ENCODE data around the gene CYP4F22.
A peak's percentile ranks its signal among the peaks of the same experiment; 100 is the strongest.
"Not testable (repeated sequence)": the region's sequence is repeated elsewhere in the genome, so short reads cannot be mapped to it uniquely, and the experiment has no call there.

CYP4F22 gene

GRCh38 chr19:15495151-15495550 is 13.2 kb upstream of the CYP4F22 start:
- no peak for DNase-seq (ENCODE audit: low read depth)

GRCh38 chr19:15498156-15498858 is 10.0 kb upstream of the CYP4F22 start:
- no peak for DNase-seq (ENCODE audit: low read depth)

DNA sequence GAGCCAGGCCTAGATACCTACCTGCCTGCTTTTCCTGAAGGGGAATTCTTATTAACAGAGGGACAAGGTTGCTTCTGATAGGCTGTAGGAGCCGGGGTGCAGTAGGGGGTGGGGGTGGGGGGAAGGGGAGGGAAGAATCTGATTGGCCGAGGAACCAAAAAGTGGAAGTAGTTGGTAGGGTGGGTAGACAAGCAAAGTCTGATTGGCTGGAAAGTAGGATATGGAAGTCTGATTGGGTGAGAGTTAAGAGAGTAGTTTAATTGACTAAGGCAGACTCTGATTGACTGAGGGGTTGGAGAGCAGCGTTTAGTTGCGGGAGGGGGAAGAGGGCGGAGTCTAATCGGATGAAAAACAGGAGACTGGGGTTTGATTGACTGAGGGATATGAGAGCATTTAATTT is 9.4 kb upstream of the CYP4F22 start:
- DNase-seq (ENCODE audit: low read depth): no peak

- no peak for DNase-seq (ENCODE audit: low read depth)
Measured at GRCh38 chr19:15501596-15501995, 6.7 kb upstream of the CYP4F22 start.

- no peak for DNase-seq (ENCODE audit: low read depth)
Measured at GRCh38 chr19:15502264-15502663, 6.1 kb upstream of the CYP4F22 start.

- DNase-seq (ENCODE audit: low read depth): no peak
Measured at GRCh38 chr19:15506074-15506571, 2.2 kb upstream of the CYP4F22 start.

DNA sequence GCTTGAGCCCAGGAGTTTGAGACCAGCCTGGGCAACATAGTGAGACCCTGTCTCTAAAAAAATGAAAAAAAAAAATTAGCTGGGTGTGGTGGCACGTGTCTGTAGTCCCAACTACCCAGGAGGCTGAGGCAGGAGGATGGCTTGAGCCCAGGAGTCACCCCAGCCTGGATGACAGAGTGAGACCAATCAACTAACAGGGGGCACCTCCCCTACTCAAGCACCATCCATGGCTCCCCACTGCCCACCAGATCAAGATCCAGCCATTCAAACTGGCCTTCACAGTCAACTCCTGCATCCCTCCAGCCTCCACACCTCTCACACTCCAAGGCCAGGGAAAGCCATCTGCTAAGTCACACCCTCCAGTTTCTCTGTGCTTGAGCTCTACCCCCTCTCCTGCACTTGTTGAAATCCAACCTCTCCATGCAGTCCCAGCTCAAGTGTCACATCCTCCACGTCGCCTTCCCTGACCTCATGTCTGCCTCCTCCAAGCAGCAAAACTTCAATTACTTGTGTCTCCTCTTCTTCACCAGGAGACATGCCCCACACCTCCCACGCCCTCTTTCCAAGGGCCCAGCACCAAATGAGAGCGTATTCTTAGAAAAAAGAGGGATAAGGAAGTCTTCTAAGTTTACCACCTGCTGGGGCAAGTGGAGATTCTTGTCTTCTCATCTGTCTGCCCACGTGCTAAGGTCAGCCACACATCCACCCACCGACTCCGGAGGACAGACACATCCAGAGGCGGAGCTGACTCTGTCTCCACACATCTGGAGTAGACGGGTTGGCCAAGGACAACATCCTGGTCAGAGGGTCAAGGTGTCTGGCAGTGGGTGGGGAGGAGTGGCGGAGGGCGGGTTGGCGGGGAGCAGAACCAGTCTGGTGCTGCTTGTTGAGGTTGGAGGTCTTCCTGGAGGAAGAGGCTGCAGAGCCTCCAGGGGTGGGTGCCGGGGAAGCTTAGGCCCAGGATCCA is 974 bp upstream of the CYP4F22 start:
- DNase-seq (ENCODE audit: low read depth): no peak

DNA sequence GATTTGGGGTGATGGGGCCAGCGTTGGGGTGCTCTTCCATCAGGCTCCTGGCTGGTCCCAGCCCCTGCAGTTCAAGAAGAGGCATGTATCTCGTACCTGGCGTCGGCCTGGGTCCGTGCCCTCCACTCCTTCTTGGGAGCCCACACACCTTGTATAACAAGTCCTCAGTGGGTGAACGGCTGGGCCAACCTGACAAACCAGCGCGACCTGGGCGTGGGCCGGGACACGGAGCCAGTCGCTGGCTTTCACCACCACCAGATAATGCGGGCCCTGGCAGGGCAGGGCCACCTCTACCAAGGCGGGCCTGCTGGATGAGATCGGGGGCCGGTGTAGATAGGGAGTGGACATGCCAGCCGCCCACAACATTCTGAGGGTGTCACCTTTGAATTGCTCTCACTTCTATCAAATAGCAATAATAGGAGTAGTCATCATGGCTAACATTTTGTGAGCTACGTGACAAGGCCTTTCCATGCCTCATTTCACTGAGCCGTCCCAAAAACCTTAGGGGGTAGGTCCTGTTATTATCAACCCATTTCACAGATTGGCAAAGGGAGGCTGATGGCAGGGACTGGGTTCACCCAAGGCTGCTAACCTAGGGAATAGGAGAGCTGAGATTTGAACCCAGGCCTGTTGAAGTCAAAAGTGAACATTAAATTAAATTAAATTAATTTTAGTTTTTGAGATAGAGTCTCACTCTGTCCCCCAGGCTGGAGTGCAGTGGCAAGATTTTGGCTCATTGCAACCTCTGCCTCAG is 3.5 kb downstream of the CYP4F22 start:
- no peak for DNase-seq (ENCODE audit: low read depth)

- not testable (repeated sequence) for DNase-seq (ENCODE audit: low read depth)
Measured at GRCh38 chr19:15515227-15515625, 6.9 kb downstream of the CYP4F22 start.

GRCh38 chr19:15516363-15516762 is 8.0 kb downstream of the CYP4F22 start:
- no peak for DNase-seq (ENCODE audit: low read depth)

- DNase-seq (ENCODE audit: low read depth): no peak
Measured at GRCh38 chr19:15517778-15518177, 9.5 kb downstream of the CYP4F22 start.

DNA sequence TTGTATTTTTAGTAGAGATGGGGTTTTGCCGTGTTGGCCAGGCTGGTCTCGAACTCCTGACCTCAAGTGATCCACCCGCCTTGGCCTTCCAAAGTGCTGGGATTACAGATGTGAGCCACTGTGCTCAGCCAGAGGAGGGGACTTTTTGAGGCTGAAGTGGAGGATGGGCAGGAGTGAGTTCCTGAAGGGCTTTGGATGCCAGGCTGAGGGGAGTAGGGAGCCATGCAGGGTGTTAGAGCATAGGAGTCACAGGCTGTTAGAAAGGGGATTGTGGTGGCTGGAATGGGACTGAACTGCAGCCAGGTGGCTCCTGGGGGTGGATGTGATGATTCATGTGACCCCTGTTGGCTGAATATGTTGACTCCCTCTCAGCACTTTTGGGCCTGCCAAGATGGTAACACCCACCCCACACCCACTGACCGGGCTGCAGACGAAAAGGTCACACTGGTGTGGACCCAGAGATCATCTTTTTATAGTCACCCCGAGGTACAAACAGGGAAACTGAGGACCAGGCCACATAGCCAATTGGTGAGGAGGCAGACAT is 11.2 kb downstream of the CYP4F22 start:
- DNase-seq (ENCODE audit: low read depth): no peak

DNA sequence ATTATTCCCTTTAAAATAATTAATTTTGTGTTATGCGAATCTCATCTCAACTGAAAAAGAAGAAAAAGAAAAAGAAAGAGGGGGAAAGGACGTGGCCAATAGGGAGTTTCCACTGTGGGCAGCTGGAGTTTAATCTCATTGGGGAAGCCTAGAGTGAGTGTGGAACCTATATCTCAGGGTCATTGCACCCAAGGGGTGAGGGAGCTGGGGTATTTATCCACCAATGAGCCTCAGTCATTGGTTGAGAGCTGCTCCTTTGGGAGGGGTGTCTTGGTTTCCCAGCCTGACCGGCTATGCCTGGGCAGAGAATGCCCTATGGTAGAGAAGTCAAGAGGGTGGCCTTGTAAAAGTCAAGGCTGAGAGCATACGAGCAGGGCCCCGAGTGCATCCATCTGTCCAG is 16.5 kb downstream of the CYP4F22 start:
- no peak for DNase-seq (ENCODE audit: low read depth)

GRCh38 chr19:15525291-15525690 is 17.0 kb downstream of the CYP4F22 start:
- no peak for DNase-seq (ENCODE audit: low read depth)

GRCh38 chr19:15526408-15526807 is 18.1 kb downstream of the CYP4F22 start:
- no peak for DNase-seq (ENCODE audit: low read depth)

- DNase-seq (ENCODE audit: low read depth): no peak
Measured at GRCh38 chr19:15527705-15528104, 19.4 kb downstream of the CYP4F22 start.

DNA sequence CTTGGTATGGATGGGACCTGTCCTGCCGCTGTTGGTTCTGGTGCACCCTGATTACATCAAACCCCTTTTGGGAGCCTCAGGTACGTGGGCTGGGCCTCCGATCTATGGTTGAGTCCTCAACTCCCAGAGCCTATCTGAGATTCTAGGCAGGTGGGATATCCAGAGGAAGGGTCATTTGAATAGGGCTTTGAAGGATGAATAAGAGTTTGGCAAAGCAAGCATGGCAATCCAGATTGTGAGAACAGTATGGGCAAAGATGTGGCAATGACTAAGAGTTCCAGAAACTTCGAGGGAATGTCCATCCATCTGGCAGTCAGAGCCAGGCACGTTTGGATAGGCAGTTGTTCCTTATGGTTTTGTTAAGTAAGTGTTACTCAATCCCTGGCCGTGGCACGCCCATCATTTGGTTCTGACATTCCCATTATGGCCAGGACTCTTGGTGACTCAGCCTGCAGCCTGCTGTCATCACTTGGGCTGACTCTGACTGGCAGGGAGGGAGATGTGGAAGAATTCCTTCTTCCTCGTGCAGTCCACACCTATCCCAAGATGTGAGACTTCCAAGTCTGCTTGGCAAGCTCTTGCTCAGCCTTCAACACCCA is 21.5 kb downstream of the CYP4F22 start:
- DNase-seq (ENCODE audit: low read depth): peak; percentile 10

DNA sequence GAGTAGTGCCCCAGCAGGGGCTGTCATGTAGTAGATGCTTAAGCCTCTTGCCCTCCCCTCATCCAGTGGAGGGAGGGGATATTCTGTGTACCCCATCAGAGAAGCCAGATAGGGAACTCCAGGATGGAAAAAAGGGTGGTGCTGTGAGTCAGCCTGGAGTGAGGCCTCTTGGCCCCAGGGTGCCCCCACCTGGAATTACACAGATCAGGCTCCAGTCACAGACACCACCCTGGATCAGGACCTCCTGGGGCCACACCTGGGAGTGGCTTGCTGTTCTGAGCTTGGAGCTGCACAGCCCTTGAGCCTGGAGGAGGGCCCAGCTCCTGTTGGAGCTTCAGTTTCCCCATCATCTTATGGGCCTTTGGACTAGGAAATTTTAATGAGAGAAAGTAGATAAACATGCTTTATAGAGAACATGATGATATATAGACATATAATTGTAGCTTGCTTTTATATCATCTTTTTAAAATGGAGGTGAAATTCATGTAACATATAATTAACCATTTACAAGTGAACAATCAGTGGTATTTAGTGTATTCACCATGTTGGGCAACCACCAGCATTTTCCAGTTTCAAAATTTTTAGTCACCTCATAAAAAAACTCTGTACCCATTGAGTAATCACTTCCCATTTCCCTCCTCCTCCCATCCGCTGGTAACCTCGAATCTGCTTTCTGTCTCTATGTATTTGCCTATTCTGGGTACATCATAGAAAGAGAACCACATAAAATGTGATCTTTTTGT is 24.6 kb downstream of the CYP4F22 start:
- no peak for DNase-seq (ENCODE audit: low read depth)

- DNase-seq (ENCODE audit: low read depth): not testable (repeated sequence)
Measured at GRCh38 chr19:15533522-15533830, 25.2 kb downstream of the CYP4F22 start.

DNA sequence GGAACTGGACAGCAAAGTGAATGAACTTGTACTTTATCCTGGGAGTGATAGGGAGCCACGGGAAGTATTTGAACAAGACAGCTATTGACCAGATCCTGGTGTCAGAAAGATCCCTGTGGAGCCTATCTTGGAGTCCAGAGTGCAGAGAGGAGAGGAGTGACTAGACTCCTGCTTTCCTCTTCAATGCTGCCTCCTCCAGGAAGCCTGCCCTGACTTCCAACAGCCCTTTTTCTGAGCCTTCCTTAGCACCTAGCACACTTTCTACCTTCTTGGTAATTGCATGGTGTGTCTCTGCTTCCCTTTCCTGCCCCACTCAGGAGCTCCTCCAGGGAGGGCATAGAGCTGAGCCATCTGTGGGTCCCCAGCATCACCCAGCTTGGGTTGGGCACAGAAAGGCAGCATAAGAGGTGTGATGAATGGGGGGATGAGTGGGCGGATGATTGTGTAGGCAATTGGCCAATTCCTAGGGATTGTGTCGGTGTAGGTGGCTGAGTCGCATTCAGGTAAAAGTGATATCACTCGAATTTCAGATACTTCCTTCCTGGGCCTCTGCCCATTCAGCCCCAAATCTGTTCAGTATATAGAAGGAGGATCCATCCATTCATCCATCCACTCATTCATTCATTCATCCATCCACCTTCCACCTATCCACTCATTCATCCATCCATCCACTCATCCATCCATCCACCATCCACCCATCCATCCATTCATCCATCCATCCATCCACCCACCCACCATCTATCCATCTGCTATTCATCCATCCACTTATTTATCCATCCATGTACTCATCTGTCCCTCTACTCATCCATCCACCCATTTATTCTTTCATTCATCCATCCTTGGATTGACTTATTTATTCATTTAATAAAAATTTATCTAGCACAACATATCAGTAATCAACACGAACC is 26.9 kb downstream of the CYP4F22 start:
- no peak for DNase-seq (ENCODE audit: low read depth)
